ENCODE results near the gene GABRA6.
"Not testable (repeated sequence)": the region's sequence is repeated elsewhere in the genome, so short reads cannot be mapped to it uniquely, and the experiment has no call there.

The GABRA6 gene

GRCh38 chr5:161685461-161685860 is at the start of gene GABRA6:
TSS of gene GABRA6 (plus strand) at chr5:161685721. CDS start at chr5:161685990, 269 bp downstream.
- no peak for DNase-seq

GRCh38 chr5:161637591-161637990 is 47.9 kb upstream of the GABRA6 start:
- DNase-seq, result no peak

- no peak for DNase-seq
These were observed 44.1 kb upstream of the GABRA6 start for GRCh38 chr5:161641444-161641843.

- no peak for DNase-seq
These were observed 40.3 kb upstream of the GABRA6 start for GRCh38 chr5:161645264-161645663.

- not testable (repeated sequence) for DNase-seq
These were observed 33.6 kb upstream of the GABRA6 start for GRCh38 chr5:161651926-161652325.

- no peak for DNase-seq
These were observed 24.7 kb upstream of the GABRA6 start for GRCh38 chr5:161660806-161661205.

- DNase-seq, result no peak
These were observed 22.1 kb upstream of the GABRA6 start for GRCh38 chr5:161663431-161663830.

GRCh38 chr5:161676103-161676502 is 9.4 kb upstream of the GABRA6 start:
- no peak for DNase-seq

GRCh38 chr5:161686149-161686548 is 628 bp downstream of the GABRA6 start:
- no peak for DNase-seq

GRCh38 chr5:161686881-161687280 is 1.4 kb downstream of the GABRA6 start:
- DNase-seq, result no peak

- no peak for DNase-seq
These were observed 1.8 kb downstream of the GABRA6 start for GRCh38 chr5:161687316-161687715.

- no peak for DNase-seq
These were observed 6.4 kb downstream of the GABRA6 start for GRCh38 chr5:161691911-161692310.

GRCh38 chr5:161697001-161697400 is 11.5 kb downstream of the GABRA6 start:
- DNase-seq, result no peak

- no peak for DNase-seq
These were observed 14.5 kb downstream of the GABRA6 start for GRCh38 chr5:161700065-161700464.

- DNase-seq, result no peak
These were observed 18.0 kb downstream of the GABRA6 start for GRCh38 chr5:161703528-161703927.

- DNase-seq, result no peak
These were observed 21.9 kb downstream of the GABRA6 start for GRCh38 chr5:161707382-161707781.

GRCh38 chr5:161709239-161709638 is 23.7 kb downstream of the GABRA6 start:
- no peak for DNase-seq

GRCh38 chr5:161713042-161713441 is 27.5 kb downstream of the GABRA6 start:
- DNase-seq, result no peak

GRCh38 chr5:161719157-161719556 is 33.6 kb downstream of the GABRA6 start:
- no peak for DNase-seq

GRCh38 chr5:161720460-161720859 is 34.9 kb downstream of the GABRA6 start:
- no peak for DNase-seq

- no peak for DNase-seq
These were observed 49.2 kb downstream of the GABRA6 start for GRCh38 chr5:161734741-161735140.

- DNase-seq, result no peak
These were observed 54.9 kb downstream of the GABRA6 start for GRCh38 chr5:161740433-161740832.

GRCh38 chr5:161744276-161744675 is 58.8 kb downstream of the GABRA6 start:
- DNase-seq, result no peak

- no peak for DNase-seq
These were observed 59.9 kb downstream of the GABRA6 start for GRCh38 chr5:161745392-161745791.

GRCh38 chr5:161751265-161751664 is 65.7 kb downstream of the GABRA6 start:
- no peak for DNase-seq

Measured in stimulated activated CD4-positive, alpha-beta T cell treated with anti-CD3 and anti-CD28 coated beads, Interleukin-4, amount 100 ng/mL, for 24 hours (primary cell).